GM12892 (cell line): ENCODE results near the gene LOXL1.
"Not testable (repeated sequence)": the region's sequence is repeated elsewhere in the genome, so short reads cannot be mapped to it uniquely, and the experiment has no call there.

Source experiments
- DNase-seq: peaks from one replicate; pipeline ENCODE4 v3.0.0; 2011; ENCODE audit not compliant: insufficient read length
- FAIRE-seq: peaks from 2 replicates; lab custom pipeline; 2011; peaks lifted over from hg19 to GRCh38; lab: Jason Lieb, UNC
- POLR2A ChIP-seq: IDR thresholded peaks from 2 replicates; pipeline ENCODE4 v1.6.1; 2011; ENCODE audit warnings: low read depth, low read length, control low read depth
- POLR2AphosphoS5 ChIP-seq: IDR thresholded peaks from 2 replicates; pipeline ENCODE4 v1.6.1; 2011; ENCODE audit warnings: low read depth, low read length, control low read depth
- TAF1 ChIP-seq: IDR thresholded peaks from 2 replicates; pipeline ENCODE4 v1.6.1; 2011; ENCODE audit warnings: low read depth, mild to moderate bottlenecking, control low read depth, low read length, borderline replicate concordance

The LOXL1 gene

GRCh38 chr15:73936588-73937290, 10.5 kb downstream of the LOXL1 start:
- no peak for TF ChIP-seq TAF1
- TF ChIP-seq POLR2AphosphoS5 = no peak
- no peak for TF ChIP-seq POLR2A
- FAIRE-seq = no peak
- DNase-seq = no peak

GRCh38 chr15:73937296-73937695, 11.0 kb downstream of the LOXL1 start:
- TF ChIP-seq POLR2AphosphoS5 (no peak), TAF1 (no peak), POLR2A (no peak)
- no peak for DNase-seq
- FAIRE-seq = no peak

GRCh38 chr15:73937726-73938125, 11.5 kb downstream of the LOXL1 start:
- TF ChIP-seq TAF1 = no peak
- TF ChIP-seq POLR2AphosphoS5 = no peak
- no peak for TF ChIP-seq POLR2A
- FAIRE-seq = no peak
- DNase-seq = no peak

GRCh38 chr15:73938516-73938915, 12.3 kb downstream of the LOXL1 start:
- DNase-seq, FAIRE-seq: not testable (repeated sequence)

GRCh38 chr15:73939138-73939537, 12.9 kb downstream of the LOXL1 start:
- DNase-seq = no peak

GRCh38 chr15:73940061-73940981, 14.1 kb downstream of the LOXL1 start:
- no peak for TF ChIP-seq TAF1
- no peak for TF ChIP-seq POLR2AphosphoS5
- TF ChIP-seq POLR2A = no peak
- FAIRE-seq = no peak

More at GRCh38 chr15:73939138-73939537, 12.9 kb downstream of the LOXL1 start:
- no peak for FAIRE-seq
- TF ChIP-seq POLR2A (no peak), POLR2AphosphoS5 (no peak), TAF1 (no peak)

GRCh38 chr15:73941044-73941443, 14.8 kb downstream of the LOXL1 start:
- FAIRE-seq (no peak), DNase-seq (no peak)
- TF ChIP-seq TAF1 (no peak), POLR2AphosphoS5 (no peak), POLR2A (no peak)

More at GRCh38 chr15:73940061-73940981, 14.1 kb downstream of the LOXL1 start:
- no peak for DNase-seq

GRCh38 chr15:73941449-73941848, 15.2 kb downstream of the LOXL1 start:
- no peak for FAIRE-seq
- DNase-seq = no peak

GRCh38 chr15:73941871-73942635, 15.8 kb downstream of the LOXL1 start:
- DNase-seq (no peak), FAIRE-seq (no peak)
- TF ChIP-seq TAF1 (no peak), POLR2AphosphoS5 (no peak), POLR2A (no peak)

More at GRCh38 chr15:73941449-73941848, 15.2 kb downstream of the LOXL1 start:
- no peak for TF ChIP-seq POLR2AphosphoS5

GRCh38 chr15:73942751-73943270, 16.5 kb downstream of the LOXL1 start:
- FAIRE-seq (no peak), DNase-seq (no peak)
- TF ChIP-seq POLR2A (no peak), POLR2AphosphoS5 (no peak), TAF1 (no peak)
